Activated T-cell treated with anti-CD3 and anti-CD28 coated beads, Interleukin-2, amount 50 U/mL, for 48 hours (primary cell): ENCODE data around the gene LEMD1.

Source experiments
- DNase-seq, 2 experiments: peaks; one replicate each; pipeline ENCODE4 v3.0.0-alpha.2; 2020

LEMD1 gene, protein sequence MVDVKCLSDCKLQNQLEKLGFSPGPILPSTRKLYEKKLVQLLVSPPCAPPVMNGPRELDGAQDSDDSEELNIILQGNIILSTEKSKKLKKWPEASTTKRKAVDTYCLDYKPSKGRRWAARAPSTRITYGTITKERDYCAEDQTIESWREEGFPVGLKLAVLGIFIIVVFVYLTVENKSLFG

GRCh38 chr1:205421798-205422197 is at the start of gene LEMD1:
TSS of gene LEMD1 (minus strand) at chr1:205422056. CDS start at chr1:205420536, 1,520 bp downstream.
- DNase-seq, result no peak

- no peak for DNase-seq
Measured at GRCh38 chr1:205470131-205470530, 48.3 kb upstream of the LEMD1 start.

DNA sequence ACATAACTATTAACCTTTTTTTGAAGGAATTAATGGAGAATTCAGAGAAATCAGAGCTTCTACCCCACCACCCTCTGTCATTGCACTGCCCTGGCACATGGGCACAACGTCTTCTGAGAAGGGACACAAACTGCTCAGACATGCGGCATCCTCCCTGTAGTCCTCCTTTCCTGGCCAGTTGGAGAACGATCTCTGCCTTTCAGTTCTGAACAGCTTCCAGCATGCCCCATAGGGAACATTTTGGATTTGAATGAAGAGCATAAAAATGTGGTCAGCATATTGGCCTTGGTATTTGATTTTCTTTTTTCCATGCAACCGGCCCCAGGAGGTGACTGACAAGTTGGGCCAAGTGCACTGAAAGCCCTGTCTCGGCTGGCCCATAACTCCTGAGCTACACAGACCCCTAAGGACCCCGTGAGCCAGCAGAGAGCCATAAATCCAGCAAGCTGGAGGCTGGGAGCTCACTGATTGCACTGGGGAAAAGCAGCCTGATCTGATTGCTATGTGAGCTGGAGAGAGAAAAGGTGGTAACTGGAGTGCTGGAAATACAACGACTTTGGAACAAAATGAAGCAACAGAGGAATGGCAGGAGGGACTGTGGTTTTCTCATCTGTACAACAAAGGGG is 44.9 kb upstream of the LEMD1 start:
- no peak for DNase-seq

GRCh38 chr1:205465392-205465791 is 43.5 kb upstream of the LEMD1 start:
- no peak for DNase-seq

DNA sequence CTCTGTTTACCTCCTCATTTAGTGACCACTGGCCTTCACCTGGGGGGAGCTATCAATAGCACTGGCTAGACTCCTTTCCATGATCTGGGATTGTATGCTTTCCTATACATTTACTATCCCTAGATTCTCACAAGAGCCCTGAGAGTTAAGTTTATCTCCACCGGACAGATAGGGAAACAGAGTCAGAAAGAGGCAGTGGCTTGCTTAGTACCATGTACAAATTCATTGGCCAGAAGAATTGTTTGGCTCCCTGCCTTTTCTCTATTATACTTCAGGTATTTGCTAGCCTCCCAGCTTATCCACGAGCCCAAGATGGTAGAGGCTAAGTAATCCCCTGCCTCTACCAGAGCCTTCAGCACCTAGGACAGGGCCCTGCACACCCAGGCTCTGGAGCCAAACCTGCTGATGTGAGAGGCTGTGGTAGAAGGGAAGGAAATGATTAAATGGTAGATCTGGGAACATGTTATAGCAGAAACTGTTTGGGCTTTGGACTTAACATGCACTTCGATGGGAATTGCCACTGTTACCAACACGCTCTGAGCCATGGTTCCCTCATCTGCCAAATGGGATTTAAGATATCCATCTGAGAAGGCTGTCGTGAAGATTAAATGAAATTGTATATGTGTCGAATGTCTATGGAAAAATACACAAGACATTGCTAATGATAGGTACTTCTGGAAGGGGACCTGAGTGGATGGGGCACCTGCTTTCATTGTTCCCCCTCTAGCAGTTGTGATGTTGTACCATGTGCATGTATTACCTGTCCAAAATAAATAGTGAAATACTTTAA is 37.1 kb upstream of the LEMD1 start:
- peak in 1 of 2 experiments; percentile 50 for DNase-seq

GRCh38 chr1:205456868-205457745 is 35.3 kb upstream of the LEMD1 start:
- DNase-seq, result peak in 1 of 2 experiments; percentile 40

- DNase-seq, result peak in 1 of 2 experiments; percentile 41
Measured at GRCh38 chr1:205456383-205456867, 34.6 kb upstream of the LEMD1 start.

- DNase-seq, result no peak
Measured at GRCh38 chr1:205455581-205456382, 33.9 kb upstream of the LEMD1 start, which contains the start of gene BLACAT1. TSS of gene BLACAT1 (minus strand) at chr1:205456045.

GRCh38 chr1:205454903-205455335 is 33.1 kb upstream of the LEMD1 start:
- no peak for DNase-seq

- no peak for DNase-seq
Measured at GRCh38 chr1:205453466-205453865, 31.6 kb upstream of the LEMD1 start.

GRCh38 chr1:205452933-205453332 is 31.1 kb upstream of the LEMD1 start:
- no peak for DNase-seq

DNA sequence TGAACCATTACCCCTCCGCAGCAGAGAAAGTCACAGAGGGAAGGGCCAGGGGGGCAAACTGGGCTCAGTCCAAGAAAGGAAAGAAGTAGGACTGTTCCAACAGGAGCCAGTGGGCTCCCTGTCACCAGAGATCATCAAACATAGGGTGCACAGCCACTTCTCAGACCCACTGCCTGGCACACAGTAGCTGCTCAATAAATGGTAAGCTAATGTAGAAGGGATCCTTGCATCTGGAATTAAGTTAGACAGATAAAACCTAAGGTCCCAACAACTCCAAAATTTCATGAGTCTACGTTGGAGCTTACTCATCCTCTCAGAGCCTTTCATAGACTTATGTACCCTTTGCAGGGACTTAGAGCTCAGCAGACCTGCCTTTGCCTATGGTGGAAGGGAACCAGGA is 30.5 kb upstream of the LEMD1 start:
- DNase-seq, result no peak

GRCh38 chr1:205451759-205452164 is 29.9 kb upstream of the LEMD1 start:
- no peak for DNase-seq

DNA sequence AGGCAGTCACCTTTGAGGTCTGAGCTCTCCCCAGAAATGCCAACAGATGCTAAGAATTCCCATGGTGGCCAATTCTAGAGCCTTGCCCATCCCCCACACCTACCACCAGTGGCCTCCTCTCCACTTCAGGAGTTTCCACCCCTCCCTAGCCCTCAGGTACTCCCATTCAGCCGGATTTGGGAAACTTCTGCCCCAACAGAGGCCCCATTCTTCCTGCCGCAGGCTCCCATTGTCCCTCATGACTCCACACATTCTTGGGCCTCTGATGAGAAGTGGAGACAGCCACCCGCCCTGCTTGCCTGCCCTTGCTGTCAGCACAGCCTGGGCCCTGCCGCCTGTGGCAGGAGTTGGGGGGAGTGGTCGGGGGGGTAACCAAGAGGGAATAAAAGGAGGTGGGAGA is 29.3 kb upstream of the LEMD1 start:
- DNase-seq, result no peak

DNA sequence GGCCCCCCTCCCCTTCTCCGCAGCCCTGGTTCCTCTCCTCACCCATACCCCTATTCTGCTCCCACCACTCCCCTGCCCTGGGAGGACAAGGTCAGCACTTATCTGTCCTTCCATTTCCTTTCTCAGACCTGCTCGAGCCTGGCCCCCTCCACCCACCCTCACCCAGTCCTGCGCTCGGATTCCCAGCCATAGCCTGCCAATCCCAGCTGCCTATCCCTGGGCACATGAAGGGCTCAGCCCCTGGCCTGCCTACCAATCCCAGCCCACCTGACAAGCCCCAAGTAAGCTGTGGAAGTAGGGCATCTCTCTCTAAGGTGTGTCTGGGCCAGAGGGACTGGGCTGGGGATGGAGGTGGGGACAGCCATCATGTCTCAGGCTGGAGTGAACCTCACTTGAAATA is 28.6 kb upstream of the LEMD1 start:
- DNase-seq, result no peak

- DNase-seq, result peak; percentile 75 to 80
Measured at GRCh38 chr1:205449750-205450443, 28.0 kb upstream of the LEMD1 start.

- DNase-seq, result no peak
Measured at GRCh38 chr1:205449254-205449749, 27.4 kb upstream of the LEMD1 start.

- no peak for DNase-seq
Measured at GRCh38 chr1:205448540-205449253, 26.8 kb upstream of the LEMD1 start.

GRCh38 chr1:205447457-205448341 is 25.8 kb upstream of the LEMD1 start:
- DNase-seq, result no peak
